ENCODE results near the gene GPR137. TPM values are rescaled to one million over a fixed set of nuclear protein-coding genes. Genes with fewer than 3 reads are reported as not detected.

GPR137 gene
- total RNA-seq, 1 experiment from 2014 or later, result 24.4 TPM

GRCh38 chr11:64268893-64269539 lies 16.6 kb upstream of the GPR137 start:
- H2AFZ ChIP-seq (ENCODE audit: low read depth, low read length, poor library complexity, severe bottlenecking), result no peak overlapping the region
- peaks cover 8% of the 10 kb centered on the region; the same call in 1 of the 2 replicates for H3K79me2 ChIP-seq (ENCODE audit: insufficient read depth, low read length)
- intact Hi-C loops (cut with micrococcal nuclease), result no loop called here
- no TSS peak for BruUV-seq (replicated peaks)
- H3K4me2 ChIP-seq (ENCODE audit: low read length), result peak overlapping the region; percentile 91
- H3K9ac ChIP-seq (ENCODE audit: low read length), result peak overlapping the region; percentile 80
- peaks cover 18 to 31% of the 10 kb centered on the region in 2 experiments; a peak in 3 of 4 replicates for H3K4me1 ChIP-seq (ENCODE audit: control insufficient read depth in 1 of 2, insufficient read depth in 2 of 2, low read length in 2 of 2)
- no peaks in the 10 kb centered on the region for H3K27me3 ChIP-seq (ENCODE audit: insufficient read depth, low read length)
- ChIA-PET RAD21 (ENCODE audit: low non-redundant PET in 1 of 2, low total read pairs in 2 of 2, uncharacterized antibody in 2 of 2, unreplicated experiment in 2 of 2) (interaction anchor here in 1 of 2 experiments (0.8 kb wide), 1 partner anchor 42 kb away, joined by 3 read pairs; no protein-coding TSS in a partner anchor), POLR2A (interaction anchor here (0.7 to 3.9 kb wide), 14 partner anchors 11 to 83 kb away, joined by 3 to 29 read pairs (median 4); partner anchors contain the start of genes ESRRA, FKBP2, GPR137 and PPP1R14B), CTCF (interaction anchor here (0.6 to 2.5 kb wide), 10 partner anchors 17 to 88 kb away, joined by 3 to 11 read pairs (median 4); partner anchors contain the start of genes PRDX5 and TRMT112)
- peak overlapping the region; percentile 95 for H3K27ac ChIP-seq (ENCODE audit: low read depth, low read length)
- H4K20me1 ChIP-seq (ENCODE audit: insufficient read depth), result no peaks in the 10 kb centered on the region
- peaks cover 2 to 12% of the 10 kb centered on the region in 2 experiments; a peak in 1 of 4 replicates for H3K36me3 ChIP-seq (ENCODE audit: control insufficient read depth in 1 of 2, insufficient read depth in 2 of 2, low read length in 2 of 2)
- no peaks in the 10 kb centered on the region for H3K9me3 ChIP-seq (ENCODE audit: control insufficient read depth in 1 of 2, insufficient read depth in 1 of 2, low read depth in 1 of 2, low read length in 2 of 2)
- peak; percentile 33 for ATAC-seq
- H3K9me2 ChIP-seq (ENCODE audit: insufficient read depth), result no peaks in the 10 kb centered on the region
- H3K4me3 ChIP-seq (replicated peaks in 1 of 2; ENCODE audit: low read depth in 1 of 2, low read length in 2 of 2), result peak overlapping the region; percentile 71 to 72
- no peak for DNase-seq (ENCODE audit: low read depth, low spot score)
- TF ChIP-seq MAX (IDR thresholded peaks at IDR 0.05) (no peak), TCF7L2 (IDR thresholded peaks at IDR 0.05; ENCODE audit: borderline replicate concordance, extremely low read depth, insufficient read depth, insufficient read length) (peak; percentile 3), CTCF (IDR thresholded peaks at IDR 0.05 in 2 of 3, conservative IDR thresholded peaks at IDR 0.05 in 1 of 3; ENCODE audit: borderline replicate concordance in 1 of 3, insufficient read depth in 1 of 3, low read depth in 2 of 3, low read length in 2 of 3) (no peak), FOSL1 (IDR thresholded peaks at IDR 0.05; ENCODE audit: low read depth) (no peak), REST (IDR thresholded peaks at IDR 0.05; ENCODE audit: low read depth) (no peak), JUND (IDR thresholded peaks at IDR 0.05) (no peak), RAD21 (IDR thresholded peaks at IDR 0.05; ENCODE audit: low read depth) (no peak), SP1 (IDR thresholded peaks at IDR 0.05; ENCODE audit: low read depth) (no peak), EGR1 (IDR thresholded peaks at IDR 0.05; ENCODE audit: low read depth) (no peak), ZNF274 (IDR thresholded peaks at IDR 0.05; ENCODE audit: low read depth, low read length) (no peak), CEBPB (IDR thresholded peaks at IDR 0.05; ENCODE audit: low read depth) (no peak), CBX3 (IDR thresholded peaks at IDR 0.05; ENCODE audit: low read depth) (no peak), YY1 (IDR thresholded peaks at IDR 0.05; ENCODE audit: extremely low read depth, insufficient replicate concordance, low read depth, low read length) (peak; percentile 55), POLR2A (IDR thresholded peaks at IDR 0.05; ENCODE audit: borderline replicate concordance, extremely low read depth, insufficient read depth, insufficient read length) (peak; percentile 14), SRF (IDR thresholded peaks at IDR 0.05; ENCODE audit: low read depth) (no peak), POLR2AphosphoS5 (IDR thresholded peaks at IDR 0.05; ENCODE audit: low read depth, low read length) (no peak; the same call in 1 of the 2 replicates), SIN3A (IDR thresholded peaks at IDR 0.05; ENCODE audit: low read depth) (no peak), ELF1 (IDR thresholded peaks at IDR 0.05; ENCODE audit: borderline replicate concordance, low read depth) (no peak), EZH2phosphoT487 (IDR thresholded peaks at IDR 0.05; ENCODE audit: borderline replicate concordance) (no peak)
- TF ChIP-seq, protein P1, sequence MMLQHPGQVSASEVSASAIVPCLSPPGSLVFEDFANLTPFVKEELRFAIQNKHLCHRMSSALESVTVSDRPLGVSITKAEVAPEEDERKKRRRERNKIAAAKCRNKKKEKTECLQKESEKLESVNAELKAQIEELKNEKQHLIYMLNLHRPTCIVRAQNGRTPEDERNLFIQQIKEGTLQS (IDR thresholded peaks at IDR 0.05), result no peak

Data from HCT116 (cell line).